HL-60 (cell line): Measurements from ENCODE around the gene ATG12.

ENCODE experiments used
- POLR2AphosphoS5 ChIP-seq: IDR thresholded peaks from 2 replicates; pipeline ENCODE4 v1.6.1; 2012; ENCODE audit warnings: low read depth
- TF ChIP-seq, protein P1 (sequence below): IDR thresholded peaks from one replicate; pipeline ENCODE4 v1.5.1; 2011; ENCODE audit warnings: low read length, control low read depth, inconsistent platforms; ENCODE audit not compliant: insufficient read depth

DNA sequence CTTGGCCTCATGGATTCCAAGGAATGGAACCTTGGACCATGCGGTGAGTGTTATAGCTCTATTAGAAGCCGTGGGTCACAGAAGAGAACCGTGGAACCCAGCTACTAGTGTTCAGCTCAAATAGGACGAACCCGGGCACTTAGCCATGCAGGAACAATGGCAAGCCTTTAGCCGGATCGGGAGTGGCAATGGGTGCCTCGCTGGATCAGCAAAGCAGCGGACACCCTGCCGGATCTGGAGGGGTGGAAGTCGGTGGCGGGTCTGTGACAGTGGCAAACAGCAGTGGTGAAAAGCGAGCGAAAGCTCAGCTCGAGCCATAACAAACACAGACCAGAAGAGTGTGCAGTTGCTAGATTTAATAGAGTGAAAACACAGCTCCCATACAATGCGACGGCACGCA lies 22.5 kb downstream of the ATG12 start:
- no peak for TF ChIP-seq POLR2AphosphoS5
- TF ChIP-seq, protein P1, sequence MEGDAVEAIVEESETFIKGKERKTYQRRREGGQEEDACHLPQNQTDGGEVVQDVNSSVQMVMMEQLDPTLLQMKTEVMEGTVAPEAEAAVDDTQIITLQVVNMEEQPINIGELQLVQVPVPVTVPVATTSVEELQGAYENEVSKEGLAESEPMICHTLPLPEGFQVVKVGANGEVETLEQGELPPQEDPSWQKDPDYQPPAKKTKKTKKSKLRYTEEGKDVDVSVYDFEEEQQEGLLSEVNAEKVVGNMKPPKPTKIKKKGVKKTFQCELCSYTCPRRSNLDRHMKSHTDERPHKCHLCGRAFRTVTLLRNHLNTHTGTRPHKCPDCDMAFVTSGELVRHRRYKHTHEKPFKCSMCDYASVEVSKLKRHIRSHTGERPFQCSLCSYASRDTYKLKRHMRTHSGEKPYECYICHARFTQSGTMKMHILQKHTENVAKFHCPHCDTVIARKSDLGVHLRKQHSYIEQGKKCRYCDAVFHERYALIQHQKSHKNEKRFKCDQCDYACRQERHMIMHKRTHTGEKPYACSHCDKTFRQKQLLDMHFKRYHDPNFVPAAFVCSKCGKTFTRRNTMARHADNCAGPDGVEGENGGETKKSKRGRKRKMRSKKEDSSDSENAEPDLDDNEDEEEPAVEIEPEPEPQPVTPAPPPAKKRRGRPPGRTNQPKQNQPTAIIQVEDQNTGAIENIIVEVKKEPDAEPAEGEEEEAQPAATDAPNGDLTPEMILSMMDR, result no peak
